Measurements from ENCODE around the gene ACAP1.

ACAP1 gene, protein sequence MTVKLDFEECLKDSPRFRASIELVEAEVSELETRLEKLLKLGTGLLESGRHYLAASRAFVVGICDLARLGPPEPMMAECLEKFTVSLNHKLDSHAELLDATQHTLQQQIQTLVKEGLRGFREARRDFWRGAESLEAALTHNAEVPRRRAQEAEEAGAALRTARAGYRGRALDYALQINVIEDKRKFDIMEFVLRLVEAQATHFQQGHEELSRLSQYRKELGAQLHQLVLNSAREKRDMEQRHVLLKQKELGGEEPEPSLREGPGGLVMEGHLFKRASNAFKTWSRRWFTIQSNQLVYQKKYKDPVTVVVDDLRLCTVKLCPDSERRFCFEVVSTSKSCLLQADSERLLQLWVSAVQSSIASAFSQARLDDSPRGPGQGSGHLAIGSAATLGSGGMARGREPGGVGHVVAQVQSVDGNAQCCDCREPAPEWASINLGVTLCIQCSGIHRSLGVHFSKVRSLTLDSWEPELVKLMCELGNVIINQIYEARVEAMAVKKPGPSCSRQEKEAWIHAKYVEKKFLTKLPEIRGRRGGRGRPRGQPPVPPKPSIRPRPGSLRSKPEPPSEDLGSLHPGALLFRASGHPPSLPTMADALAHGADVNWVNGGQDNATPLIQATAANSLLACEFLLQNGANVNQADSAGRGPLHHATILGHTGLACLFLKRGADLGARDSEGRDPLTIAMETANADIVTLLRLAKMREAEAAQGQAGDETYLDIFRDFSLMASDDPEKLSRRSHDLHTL

DNA sequence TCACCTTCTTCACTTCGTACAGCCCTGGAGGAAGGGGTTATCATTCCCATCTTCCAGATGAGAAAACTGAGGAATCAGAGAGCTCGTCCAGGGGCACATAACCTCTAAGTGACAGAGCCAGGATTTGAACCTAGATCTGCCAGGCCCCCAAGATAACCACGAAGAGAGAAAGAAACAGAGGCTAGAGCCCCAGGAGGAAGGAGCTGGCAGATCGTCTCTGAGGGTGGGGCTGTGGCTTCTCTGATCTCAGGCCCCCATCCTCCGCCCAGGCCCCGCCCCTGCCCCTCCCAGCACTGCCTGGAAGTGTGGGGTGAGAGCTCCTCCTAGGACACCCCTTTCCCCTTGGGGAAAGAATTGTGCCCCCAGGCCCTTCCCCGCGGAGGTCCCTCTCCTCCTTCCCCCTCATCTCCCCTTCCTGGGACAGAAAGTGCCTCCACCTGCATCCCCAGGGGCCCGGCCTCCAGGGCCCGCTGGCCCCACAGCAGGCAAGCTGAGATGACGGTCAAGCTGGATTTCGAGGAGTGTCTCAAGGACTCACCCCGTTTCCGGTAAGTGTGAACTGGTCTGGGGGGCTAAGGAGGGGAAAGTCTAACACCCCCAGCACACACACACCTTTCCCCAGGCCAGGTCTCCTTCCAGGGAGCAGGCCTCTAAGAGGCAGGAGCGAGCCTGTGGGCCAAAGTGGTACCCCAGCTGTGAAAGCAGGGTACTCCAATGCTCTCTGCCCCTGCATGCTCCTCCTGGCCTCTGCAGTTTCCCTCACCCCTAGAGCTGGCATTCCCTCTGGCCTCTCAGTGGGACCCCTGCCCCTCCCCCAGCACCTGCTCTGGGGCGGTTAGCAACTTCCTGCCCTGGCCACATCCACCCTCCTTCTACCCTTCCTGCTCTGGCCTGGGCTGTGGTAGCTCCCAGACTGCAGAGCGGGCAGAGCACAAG is at the start of gene ACAP1:
TSS of gene ACAP1 (plus strand) at position 290 of the 936 bp plus-strand sequence. CDS start at position 496, 206 bp downstream.
- no peak for FAIRE-seq

DNA sequence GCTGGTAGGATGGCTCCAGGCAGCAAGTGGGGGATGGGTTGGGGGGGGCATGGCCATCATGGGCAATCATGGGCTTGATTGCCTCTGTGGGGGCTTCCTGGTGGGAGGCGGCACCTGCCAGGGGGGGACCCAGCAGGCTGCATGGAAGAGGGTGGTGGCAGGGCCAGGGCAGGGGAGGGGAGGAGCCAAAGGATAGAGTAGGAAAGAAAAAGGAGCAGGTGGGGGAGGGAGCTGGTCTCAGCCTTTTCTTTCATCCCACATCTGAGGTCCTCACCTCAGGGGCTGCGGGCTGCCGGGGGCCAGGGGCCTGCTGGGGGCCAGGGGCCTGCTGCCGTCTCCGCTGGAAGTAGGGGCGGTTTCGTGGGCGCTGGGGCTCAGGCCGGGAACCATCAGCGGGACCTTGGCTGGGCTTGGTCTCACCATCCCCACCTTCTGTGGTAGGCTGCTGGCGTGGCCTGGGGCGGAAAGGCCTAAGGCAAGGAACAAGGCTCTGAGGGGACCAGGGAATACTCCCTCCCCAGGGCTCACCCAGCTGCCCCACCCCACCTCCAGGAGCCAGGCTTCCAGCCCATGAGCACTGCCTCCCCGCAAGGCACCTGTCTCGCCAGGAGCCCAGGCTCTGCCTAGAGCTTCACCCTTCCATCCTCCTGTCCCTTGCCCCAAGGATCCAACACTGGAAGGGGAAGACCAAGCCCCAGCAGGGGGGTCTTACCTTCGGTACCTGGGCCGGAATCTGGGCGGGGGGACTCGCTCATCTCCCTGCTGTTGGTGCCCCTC is 46.9 kb upstream of the ACAP1 start:
- FAIRE-seq: no peak

DNA sequence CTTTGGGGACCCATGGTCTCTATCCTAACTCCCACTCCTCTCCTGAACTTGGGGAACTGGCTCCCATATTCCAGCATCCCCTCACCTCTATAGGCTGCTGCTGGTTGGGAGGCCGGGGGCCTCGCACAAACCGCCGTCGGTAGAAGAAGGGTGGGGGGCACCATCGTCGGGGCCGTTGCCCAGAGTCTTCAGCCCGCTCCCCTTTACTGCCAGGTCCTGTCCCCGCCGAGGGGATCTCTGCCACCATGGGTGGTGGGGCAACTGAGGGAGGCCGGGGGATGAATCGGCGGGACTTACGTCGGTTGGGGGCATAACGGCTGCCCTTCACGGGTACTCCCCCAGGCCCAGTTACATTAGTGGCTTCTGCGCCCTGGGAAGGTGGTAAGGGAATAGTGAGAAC is 46.2 kb upstream of the ACAP1 start:
- no peak for FAIRE-seq

DNA sequence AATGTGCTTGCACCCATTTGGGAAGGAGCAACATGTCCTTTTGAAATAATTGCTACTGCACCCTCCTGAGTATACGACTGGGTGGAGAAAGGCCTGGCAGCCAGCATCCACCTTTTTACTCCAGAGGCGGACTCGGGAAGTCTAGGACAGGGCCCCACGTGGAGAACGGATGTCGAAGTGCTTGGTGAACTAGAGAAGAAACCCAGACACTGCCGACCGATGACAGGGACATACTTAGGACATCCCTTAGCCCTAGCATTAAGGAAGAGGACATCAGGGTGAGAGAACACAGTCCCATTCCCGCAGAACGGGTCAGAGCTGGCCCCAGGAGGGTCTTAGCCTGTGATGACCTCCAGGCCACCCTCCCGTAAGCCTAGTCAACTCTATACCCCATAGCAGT is 45.6 kb upstream of the ACAP1 start:
- no peak for FAIRE-seq

DNA sequence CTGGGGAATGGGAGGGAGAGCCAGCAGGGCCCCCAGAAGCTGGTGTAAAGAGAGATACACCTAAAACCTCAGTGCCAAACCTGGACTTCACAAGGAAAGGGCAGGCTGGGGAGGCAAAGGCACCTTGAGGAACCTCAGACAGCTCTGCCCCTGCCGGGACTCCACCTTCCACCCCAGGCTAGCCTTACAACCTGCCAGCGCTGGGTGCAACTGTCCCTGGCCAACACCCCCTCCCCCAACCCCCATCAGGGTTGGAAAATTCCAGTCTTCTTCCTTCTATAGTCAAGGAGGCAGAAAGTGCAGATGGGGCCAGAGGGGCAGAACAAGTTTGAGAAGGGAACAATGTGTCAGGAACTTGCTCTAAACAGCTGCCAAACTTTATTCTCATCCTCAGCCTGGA is 44.1 kb upstream of the ACAP1 start:
- FAIRE-seq: no peak

DNA sequence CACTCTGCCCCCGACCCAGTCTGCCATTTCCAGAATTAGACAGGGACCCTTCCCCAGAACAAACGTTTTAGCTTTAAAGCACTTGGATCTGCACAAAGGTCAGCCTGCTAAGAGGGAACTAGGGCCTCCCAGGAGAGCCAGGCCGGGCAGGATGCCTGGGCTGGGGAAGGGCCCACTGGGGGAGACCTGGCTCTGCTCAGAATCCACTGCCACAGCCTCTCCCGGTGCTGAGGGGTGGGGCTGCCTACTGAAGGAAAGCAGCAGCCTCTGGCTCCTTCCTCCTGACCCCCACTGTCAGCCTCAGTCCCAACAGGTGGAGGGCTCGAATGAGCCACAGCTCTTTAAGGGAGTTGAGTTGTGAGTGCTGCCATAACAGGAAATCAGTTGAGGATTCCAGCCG is 43.6 kb upstream of the ACAP1 start:
- no peak for FAIRE-seq

DNA sequence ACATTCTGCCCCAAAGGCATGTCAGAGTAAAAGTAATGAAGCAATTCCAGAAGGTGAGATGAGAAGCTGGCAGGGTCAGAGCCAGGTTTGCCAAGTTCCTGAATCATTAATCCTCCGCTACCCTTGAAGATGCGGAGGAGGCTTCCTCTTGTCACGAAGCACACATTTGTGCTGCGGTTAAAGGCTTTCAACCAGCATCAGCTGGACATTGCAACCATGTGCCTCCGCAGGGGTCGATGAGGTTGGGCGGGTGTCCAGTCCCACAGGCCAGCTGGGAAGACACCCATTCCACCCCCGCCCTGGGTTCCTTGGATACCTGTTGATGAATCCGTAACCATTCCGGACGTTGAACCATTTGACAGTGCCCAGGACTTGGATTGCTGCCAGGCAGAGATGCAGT is 43.2 kb upstream of the ACAP1 start:
- FAIRE-seq: no peak

DNA sequence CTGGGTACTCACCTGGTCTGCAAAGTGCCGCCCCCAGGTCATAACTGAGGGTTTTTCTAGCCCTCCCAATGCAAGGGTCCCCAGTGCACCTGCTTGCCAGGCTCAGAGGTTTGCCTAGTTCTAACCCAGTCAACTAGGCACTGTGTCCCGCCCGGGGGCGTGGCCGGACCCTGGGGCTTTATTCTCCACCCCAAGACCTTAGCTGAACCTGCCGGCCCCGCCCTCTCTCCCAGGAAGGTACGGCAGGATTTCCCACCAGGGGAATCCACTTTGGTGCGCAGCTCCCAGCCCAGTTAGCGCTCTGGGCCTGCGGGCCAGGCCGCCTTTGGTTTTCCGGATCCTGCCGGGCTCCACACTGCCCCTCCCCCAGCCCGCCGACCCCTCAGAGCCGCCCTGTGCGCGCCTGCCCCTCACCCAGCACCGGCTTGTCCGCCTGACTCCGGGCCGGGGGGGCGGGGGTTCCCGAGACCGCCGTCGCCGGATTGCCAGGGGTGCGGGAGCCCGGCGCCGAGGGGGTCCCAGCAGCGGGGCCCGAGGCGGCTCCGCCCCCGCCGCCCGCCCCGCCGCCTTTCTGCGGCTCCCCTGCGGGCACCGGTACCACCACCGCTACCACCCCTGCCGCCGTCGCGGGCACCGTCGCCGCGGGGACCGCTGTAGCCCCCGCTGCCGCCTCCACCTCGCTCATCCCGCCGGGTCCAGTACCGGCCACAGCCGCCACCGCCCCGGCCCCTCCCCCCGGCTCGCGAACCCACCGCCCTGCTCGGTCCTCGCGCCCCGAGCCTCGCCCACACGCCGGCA is 42.3 kb upstream of the ACAP1 start:
- FAIRE-seq: no peak

DNA sequence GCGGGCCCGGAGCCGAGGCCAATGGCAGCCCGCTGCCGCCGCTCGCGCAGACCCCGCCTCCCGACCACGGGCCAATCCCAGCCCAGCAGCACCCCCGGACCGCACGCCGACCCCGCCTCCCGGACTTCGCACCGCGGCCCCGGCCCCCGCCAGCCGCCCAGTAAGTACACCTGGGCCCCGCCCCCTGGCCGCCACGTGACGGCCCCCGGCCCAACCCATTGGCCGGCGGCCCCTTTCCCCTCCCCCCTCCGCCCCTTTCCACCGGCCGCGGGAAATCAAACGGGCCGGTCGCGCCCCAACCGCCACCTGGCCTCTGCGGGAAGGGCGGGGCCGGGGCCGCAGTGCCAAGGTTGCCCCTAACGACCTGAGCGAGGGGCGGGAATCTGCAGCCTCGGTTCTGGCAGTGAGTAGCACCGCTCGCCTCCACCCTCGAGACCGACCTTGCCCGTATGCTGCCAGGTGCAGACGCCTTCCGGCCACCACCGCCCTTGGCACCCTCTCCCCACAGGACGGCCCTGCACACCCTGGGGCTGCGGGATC is 41.6 kb upstream of the ACAP1 start, which contains the start of gene YBX2:
TSS of gene YBX2 (minus strand) at position 26 of the 540 bp plus-strand sequence. CDS start 139 bp downstream, outside the sequence.
- FAIRE-seq: no peak

DNA sequence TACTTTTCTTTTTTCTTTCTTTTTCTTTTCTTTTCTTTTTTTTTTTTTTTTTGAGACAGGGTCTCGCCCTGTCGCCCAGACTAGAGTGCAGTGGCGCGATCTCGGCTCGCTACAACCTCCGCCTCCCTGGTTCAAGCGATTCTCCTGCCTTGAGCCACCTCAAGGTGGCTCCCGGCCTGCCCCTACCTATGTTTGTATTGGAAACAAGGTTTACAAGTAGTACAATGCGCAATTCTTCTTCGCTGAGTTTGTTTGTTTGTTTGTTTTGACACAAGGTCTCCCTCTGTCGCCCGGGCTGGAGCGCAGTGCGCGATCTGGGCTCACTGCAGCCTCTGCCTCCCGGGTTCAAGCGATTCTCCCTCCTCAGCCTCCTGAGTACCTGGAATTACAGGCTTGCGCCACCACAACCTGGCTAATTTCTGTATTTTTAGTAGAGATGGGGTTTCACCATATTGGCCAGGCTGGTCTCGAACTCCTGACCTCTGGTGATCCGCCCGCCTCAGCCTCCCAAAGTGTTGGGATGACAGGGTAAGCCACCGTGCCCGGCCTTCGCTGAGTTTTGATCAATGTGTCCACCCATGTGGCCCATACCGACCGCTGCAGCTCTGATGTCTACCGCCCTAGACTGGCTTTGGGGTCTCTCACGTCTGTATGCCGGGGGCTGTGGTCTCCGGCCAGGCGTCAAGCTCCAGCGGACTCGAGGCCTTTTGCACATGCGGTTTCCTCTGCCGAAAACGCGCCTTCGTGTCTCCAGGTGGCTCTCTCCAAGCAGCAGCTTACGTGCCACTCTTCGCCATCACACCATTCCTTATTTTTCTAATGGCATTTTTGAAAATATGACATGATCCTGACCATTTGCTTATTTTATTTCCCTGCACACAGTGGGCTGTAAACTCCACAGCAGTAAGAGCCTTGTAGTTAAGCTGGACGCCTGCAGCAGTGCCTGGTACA is 40.8 kb upstream of the ACAP1 start:
- no peak for FAIRE-seq

DNA sequence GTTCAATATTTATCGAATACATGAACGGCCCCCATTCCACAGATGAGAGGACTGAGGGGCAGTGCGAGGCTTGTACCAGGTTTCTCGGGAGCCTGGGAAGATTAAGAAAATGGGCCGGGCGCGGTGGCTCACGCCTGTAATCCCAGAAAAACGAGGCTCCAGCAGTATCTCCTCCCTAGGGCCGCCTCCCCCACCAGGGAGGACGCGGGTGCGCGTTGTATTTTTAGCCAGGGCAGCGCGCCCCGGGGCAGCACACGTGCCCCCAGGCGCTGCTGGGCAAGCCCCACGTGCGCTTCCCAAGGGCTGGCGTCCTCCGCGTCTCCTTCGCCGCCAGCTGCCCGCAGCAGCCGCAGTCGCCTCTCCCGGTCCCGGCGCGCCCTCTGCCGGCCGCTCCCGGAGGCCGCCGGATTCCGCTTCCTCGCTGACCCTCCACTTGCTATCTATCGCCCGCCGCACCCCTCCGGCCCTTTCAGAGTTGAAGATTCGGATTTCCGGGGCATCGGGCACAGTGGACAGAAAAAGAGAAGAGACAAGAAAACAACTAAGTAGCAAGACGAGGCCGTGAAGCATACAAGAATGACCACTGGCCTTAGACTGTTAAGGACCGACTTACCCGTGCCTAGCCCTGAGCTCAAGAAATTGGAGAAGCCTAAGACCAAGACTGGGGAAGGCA is 40.0 kb upstream of the ACAP1 start:
- no peak for FAIRE-seq

DNA sequence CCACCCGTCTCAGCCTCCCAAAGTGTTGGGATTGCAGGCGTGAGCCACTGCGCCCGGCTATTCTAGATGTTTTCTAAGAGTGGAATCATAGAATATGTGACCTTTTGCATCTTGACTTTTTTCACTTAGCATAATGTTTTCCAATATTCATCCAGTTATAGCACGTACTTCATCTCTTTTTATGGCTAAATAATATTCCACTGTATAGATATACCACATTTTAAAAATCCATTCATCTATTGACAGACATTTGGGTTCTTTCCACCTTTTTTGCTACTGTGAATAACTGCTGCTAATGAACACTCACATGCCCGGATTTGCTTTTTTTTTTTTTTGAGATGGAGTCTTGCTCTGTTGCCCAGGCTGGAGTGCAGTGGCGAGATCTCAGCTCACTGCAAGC is 32.1 kb upstream of the ACAP1 start:
- no peak for FAIRE-seq

DNA sequence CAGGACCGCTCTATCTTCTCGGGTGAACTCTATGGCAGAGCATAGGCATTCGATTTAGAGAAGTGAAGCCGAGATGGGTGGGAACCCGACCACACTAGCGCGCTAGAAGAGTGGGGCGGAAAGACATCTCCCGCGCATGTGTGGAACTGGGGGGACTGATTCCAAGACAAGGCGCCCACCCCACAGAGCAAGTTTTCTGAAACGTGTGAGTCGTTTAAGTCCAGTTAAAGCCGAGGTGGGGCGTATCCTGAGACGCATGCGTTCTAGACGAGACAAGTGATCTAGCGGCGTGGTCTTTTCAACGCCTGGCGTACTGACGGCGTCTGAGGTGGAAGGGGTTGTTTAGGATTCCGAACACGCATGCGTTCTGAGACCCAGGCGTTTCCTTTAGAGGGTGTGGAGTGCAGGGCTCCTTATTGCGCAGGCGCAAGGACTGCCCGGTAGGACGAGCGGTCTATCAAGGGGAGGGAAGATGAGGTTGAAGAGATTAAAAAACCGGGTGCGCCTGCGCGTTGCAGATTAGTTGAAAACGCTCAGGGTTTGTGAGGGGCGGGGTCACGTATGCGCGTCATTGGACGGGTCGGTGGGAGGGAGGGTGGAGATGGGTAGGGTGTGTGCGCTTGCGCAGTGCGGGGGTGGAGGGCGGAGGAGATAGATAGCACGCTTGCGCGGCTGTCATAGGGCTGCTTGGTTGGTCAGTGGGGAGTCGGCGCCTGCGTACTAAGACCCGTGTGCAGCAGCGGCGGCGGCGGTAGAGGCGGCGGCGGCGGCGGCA is 29.2 kb upstream of the ACAP1 start, which contains the start of gene EIF5A:
TSS of gene EIF5A (plus strand) at position 718 of the 775 bp plus-strand sequence. CDS start 2,008 bp downstream, outside the sequence.
- FAIRE-seq: peak; percentile 95

DNA sequence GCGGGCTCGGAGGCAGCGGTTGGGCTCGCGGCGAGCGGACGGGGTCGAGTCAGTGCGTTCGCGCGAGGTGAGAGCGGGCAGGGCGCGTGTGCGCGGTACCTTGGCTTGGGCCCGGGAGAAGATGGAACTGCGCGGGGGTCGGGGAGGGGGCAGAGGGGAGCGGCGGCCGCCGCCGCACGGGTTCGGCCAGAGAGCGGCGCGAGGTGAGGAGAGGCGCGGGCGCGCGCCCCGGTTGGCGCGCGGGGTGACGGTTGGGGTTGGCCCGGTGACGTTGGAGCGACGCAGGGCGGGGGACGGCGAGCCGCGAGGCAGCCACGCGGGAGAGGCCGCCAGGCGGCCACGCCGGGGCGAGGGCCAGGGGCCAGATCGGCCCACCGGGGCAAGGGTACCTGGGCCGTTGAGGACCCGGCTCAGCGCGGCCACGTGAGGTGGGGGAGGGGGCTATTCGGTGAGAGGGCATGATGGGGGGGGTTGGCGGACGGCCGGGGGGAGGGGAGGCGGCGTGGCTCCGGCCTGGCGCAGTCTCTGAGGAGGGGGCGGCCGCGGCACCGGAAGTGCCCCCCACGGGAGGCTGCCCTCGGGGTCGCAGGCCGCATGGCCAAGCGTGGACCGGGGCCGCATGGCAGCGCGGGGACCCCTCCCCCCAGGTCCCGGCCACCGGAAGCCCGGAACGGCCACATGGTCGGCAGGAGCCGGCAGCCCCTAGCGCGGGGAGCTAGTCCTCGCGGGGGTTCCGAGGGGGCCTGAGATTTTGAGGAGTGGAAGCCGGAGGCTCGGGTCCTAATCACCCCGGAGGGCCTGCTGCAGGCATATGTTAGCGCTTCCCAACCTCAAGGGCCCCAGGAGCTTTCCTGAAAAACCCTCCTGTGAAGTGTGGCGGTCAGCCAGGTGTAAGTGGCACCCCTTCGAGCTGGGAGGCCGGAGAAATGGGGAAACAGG is 28.4 kb upstream of the ACAP1 start:
- FAIRE-seq: no peak

DNA sequence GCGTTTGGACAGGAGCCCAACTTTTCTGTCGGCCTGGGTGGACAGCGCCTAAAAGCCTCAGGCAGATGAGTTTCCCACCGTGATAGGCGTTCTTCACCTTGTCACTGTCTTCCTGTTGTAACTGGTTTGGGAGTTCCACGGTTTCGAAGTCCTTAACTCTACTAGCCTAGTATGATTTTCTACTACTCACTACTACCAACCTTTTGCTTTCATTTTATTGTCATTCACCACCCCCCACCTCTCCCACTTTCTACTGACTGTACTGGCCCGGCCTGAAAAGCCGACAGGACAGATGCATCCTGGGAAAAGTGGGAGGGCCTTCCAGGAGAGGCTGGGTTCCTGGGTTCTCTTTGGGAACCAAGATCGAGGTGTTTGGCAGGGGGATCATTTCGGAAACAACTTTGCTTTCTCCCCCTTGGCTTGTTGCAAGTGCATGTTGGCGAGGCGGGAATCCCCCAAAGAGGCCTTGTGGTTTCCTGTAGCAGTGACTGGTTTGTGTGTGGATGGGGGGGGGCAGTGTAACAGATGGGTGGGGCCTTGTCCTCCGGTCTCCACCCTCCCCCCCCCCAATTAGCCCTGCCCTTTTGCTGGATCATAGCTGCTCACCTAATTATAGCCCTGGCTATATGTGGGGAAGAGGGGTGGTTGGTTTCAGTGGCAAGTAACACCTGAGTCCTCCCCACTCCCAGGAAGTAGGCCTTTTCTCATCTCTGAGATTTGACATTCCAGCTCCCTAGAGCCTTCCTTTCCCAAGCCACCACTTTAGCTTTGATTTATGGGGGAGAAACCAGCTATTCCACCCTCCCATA is 27.5 kb upstream of the ACAP1 start:
- peak; percentile 60 for FAIRE-seq

DNA sequence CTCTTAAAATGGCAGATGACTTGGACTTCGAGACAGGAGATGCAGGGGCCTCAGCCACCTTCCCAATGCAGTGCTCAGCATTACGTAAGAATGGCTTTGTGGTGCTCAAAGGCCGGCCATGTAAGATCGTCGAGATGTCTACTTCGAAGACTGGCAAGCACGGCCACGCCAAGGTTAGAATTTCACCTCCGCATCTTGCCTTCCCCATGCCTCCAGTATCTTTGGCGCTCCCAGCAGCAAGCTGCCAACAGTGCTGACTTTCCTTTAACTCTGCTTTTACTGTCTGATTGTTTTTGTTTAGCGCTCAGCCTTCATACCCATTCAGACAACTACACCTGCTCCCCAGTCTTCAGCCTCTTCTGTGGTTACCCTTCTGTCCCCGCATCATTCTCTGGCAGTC is 26.7 kb upstream of the ACAP1 start:
- no peak for FAIRE-seq
